Activated CD8-positive, alpha-beta T cell treated with anti-CD3 and anti-CD28 coated beads, Interleukin-2, amount 10 ng/mL, durations not matched to agents 7 days and 5 days (primary cell): ENCODE results near the gene CAPN11. TPM values are rescaled to one million over a fixed set of nuclear protein-coding genes. Genes with fewer than 3 reads are reported as not detected.

Experiments used
- ATAC-seq: fragments of 150-1000 bp; cut with Tn5 transposase; one replicate; pipeline ENCODE4 v1.10.0; 2021; ENCODE audit warnings: moderate library complexity
- CTCF ChIA-PET: fragments of 350-600 bp; sonication (Branson Sonifier 250); formaldehyde crosslinking; loops from one replicate; lab custom pipeline; 2021; ENCODE audit warnings: antibody characterized with exemption; lab: Charles Lee
- POLR2A ChIA-PET: fragments of 350-600 bp; sonication (Branson Sonifier 250); formaldehyde crosslinking; loops from one replicate; lab custom pipeline; 2021; ENCODE audit warnings: antibody characterized with exemption; lab: Charles Lee
- DNase-seq: peaks from one replicate; pipeline ENCODE4 v3.0.0-alpha.2; 2020
- H3K27ac Mint-ChIP-seq: one replicate; pipeline ENCODE4 v1.8.0; 2021; ENCODE audit warnings: mild to moderate bottlenecking, mixed read lengths
- H3K27me3 Mint-ChIP-seq: one replicate; pipeline ENCODE4 v1.8.0; 2021; ENCODE audit warnings: low read depth, mixed read lengths
- H3K36me3 Mint-ChIP-seq: one replicate; pipeline ENCODE4 v1.8.0; 2021; ENCODE audit warnings: low read depth, mixed read lengths
- H3K4me1 Mint-ChIP-seq: one replicate; pipeline ENCODE4 v1.8.0; 2021; ENCODE audit warnings: low read depth, mixed read lengths
- H3K4me3 Mint-ChIP-seq: one replicate; pipeline ENCODE4 v1.8.0; 2021; ENCODE audit warnings: mild to moderate bottlenecking, mixed read lengths
- H3K9me3 Mint-ChIP-seq: one replicate; pipeline ENCODE4 v1.8.0; 2022; ENCODE audit warnings: mixed read lengths; ENCODE audit not compliant: insufficient read depth
- total RNA-seq, 2 experiments: library from RNA; stranded (reverse); gene quantifications; one replicate each; pipeline ENCODE4 v1.2.3, GENCODE V29; 2021

CAPN11 gene
- total RNA-seq, 2 experiments from 2014 or later, result 0.58 to 0.70 TPM

- Mint-ChIP-seq H3K27ac (no peak overlapping the region), H3K4me1 (peaks cover 7% of the 10 kb centered on the region), H3K4me3 (no peak overlapping the region), H3K36me3 (no peaks in the 10 kb centered on the region), H3K9me3 (no peaks in the 10 kb centered on the region), H3K27me3 (no peaks in the 10 kb centered on the region)
- CTCF ChIA-PET, result interaction anchor here (1.4 kb wide), 2 partner anchors 24 to 25 kb away, joined by 3 to 6 read pairs; no protein-coding TSS in a partner anchor
- POLR2A ChIA-PET, result no interaction called here
- no peak for ATAC-seq
- no peak for DNase-seq
Measured at GRCh38 chr6:44147256-44147655, 11.4 kb upstream of the CAPN11 start.

- CTCF ChIA-PET, result interaction anchor here (1.4 kb wide), 2 partner anchors 24 to 25 kb away, joined by 3 to 6 read pairs; no protein-coding TSS in a partner anchor
- POLR2A ChIA-PET, result no interaction called here
Measured at GRCh38 chr6:44148306-44148705, 10.3 kb upstream of the CAPN11 start.

GRCh38 chr6:44149369-44150012 lies 9.1 kb upstream of the CAPN11 start:
- ChIA-PET POLR2A (no interaction called here), CTCF (interaction anchor here (1.1 to 2.6 kb wide), 3 partner anchors 11 to 53 kb away, joined by 3 to 13 read pairs (median 8); no protein-coding TSS in a partner anchor)
- ATAC-seq (no peak), DNase-seq (no peak)
- Mint-ChIP-seq H3K4me3 (no peak overlapping the region), H3K9me3 (no peaks in the 10 kb centered on the region), H3K4me1 (peaks cover 7% of the 10 kb centered on the region), H3K27me3 (no peaks in the 10 kb centered on the region), H3K36me3 (no peaks in the 10 kb centered on the region), H3K27ac (no peak overlapping the region)

More at GRCh38 chr6:44148306-44148705, 10.3 kb upstream of the CAPN11 start:
- ATAC-seq (no peak), DNase-seq (no peak)
- Mint-ChIP-seq H3K27me3 (no peaks in the 10 kb centered on the region), H3K36me3 (no peaks in the 10 kb centered on the region), H3K4me3 (no peak overlapping the region), H3K9me3 (no peaks in the 10 kb centered on the region), H3K4me1 (peaks cover 7% of the 10 kb centered on the region), H3K27ac (no peak overlapping the region)

GRCh38 chr6:44150317-44150917 lies 8.2 kb upstream of the CAPN11 start:
- Mint-ChIP-seq H3K4me1 (peaks cover 9% of the 10 kb centered on the region), H3K9me3 (no peaks in the 10 kb centered on the region), H3K36me3 (no peaks in the 10 kb centered on the region), H3K4me3 (no peak overlapping the region), H3K27ac (no peak overlapping the region), H3K27me3 (no peaks in the 10 kb centered on the region)
- POLR2A ChIA-PET, result no interaction called here
- DNase-seq (no peak), ATAC-seq (no peak)
- CTCF ChIA-PET, result interaction anchor here (0.8 to 2.6 kb wide), 7 partner anchors 12 to 54 kb away, joined by 3 to 13 read pairs (median 5); no protein-coding TSS in a partner anchor

- ATAC-seq (peak; percentile 96), DNase-seq (peak; percentile 85)
- POLR2A ChIA-PET, result interaction anchor here (0.8 kb wide), 1 partner anchor 105 kb away, joined by 3 read pairs; the partner anchor contains the start of gene SLC35B2
- no peak overlapping the region for H3K4me3 Mint-ChIP-seq
- H3K36me3 Mint-ChIP-seq, result no peaks in the 10 kb centered on the region
- H3K27ac Mint-ChIP-seq, result no peak overlapping the region
- peaks cover 9% of the 10 kb centered on the region for H3K4me1 Mint-ChIP-seq
- CTCF ChIA-PET, result interaction anchor here (0.7 to 2.6 kb wide), 11 partner anchors 9 to 83 kb away, joined by 3 to 13 read pairs (median 5); no protein-coding TSS in a partner anchor
- no peaks in the 10 kb centered on the region for H3K9me3 Mint-ChIP-seq
- no peaks in the 10 kb centered on the region for H3K27me3 Mint-ChIP-seq
Measured at GRCh38 chr6:44151348-44152108, 7.1 kb upstream of the CAPN11 start.

GRCh38 chr6:44152109-44152461 lies 6.5 kb upstream of the CAPN11 start:
- ATAC-seq, result no peak

GRCh38 chr6:44152533-44152932 lies 6.1 kb upstream of the CAPN11 start:
- POLR2A ChIA-PET, result no interaction called here
- no peak for DNase-seq
- no peaks in the 10 kb centered on the region for H3K27me3 Mint-ChIP-seq
- CTCF ChIA-PET, result interaction anchor here (2.9 kb wide), 1 partner anchor 55 kb away, joined by 36 read pairs; no protein-coding TSS in a partner anchor
- H3K4me1 Mint-ChIP-seq, result peaks cover 9% of the 10 kb centered on the region
- no peaks in the 10 kb centered on the region for H3K36me3 Mint-ChIP-seq
- no peak overlapping the region for H3K27ac Mint-ChIP-seq
- H3K9me3 Mint-ChIP-seq, result no peaks in the 10 kb centered on the region
- no peak overlapping the region for H3K4me3 Mint-ChIP-seq
- ATAC-seq, result no peak

More at GRCh38 chr6:44152109-44152461, 6.5 kb upstream of the CAPN11 start:
- ChIA-PET CTCF (interaction anchor here (1.3 to 2.9 kb wide), 6 partner anchors 21 to 83 kb away, joined by 3 to 36 read pairs (median 8); no protein-coding TSS in a partner anchor), POLR2A (no interaction called here)
- DNase-seq, result no peak
- no peaks in the 10 kb centered on the region for H3K9me3 Mint-ChIP-seq
- H3K27me3 Mint-ChIP-seq, result no peaks in the 10 kb centered on the region
- H3K4me1 Mint-ChIP-seq, result peaks cover 9% of the 10 kb centered on the region
- no peak overlapping the region for H3K4me3 Mint-ChIP-seq
- no peaks in the 10 kb centered on the region for H3K36me3 Mint-ChIP-seq
- no peak overlapping the region for H3K27ac Mint-ChIP-seq

GRCh38 chr6:44154067-44154466 lies 4.6 kb upstream of the CAPN11 start:
- Mint-ChIP-seq H3K36me3 (no peaks in the 10 kb centered on the region), H3K4me1 (peaks cover 9% of the 10 kb centered on the region), H3K27ac (no peak overlapping the region), H3K9me3 (no peaks in the 10 kb centered on the region), H3K27me3 (no peaks in the 10 kb centered on the region), H3K4me3 (no peak overlapping the region)
- ATAC-seq, result no peak
- DNase-seq, result no peak
- CTCF ChIA-PET, result interaction anchor here (2.9 kb wide), 1 partner anchor 57 kb away, joined by 36 read pairs; no protein-coding TSS in a partner anchor
- POLR2A ChIA-PET, result no interaction called here

- Mint-ChIP-seq H3K27ac (no peak overlapping the region), H3K27me3 (no peaks in the 10 kb centered on the region), H3K4me1 (peaks cover 9% of the 10 kb centered on the region), H3K4me3 (no peak overlapping the region), H3K9me3 (no peaks in the 10 kb centered on the region), H3K36me3 (no peaks in the 10 kb centered on the region)
- ChIA-PET CTCF (interaction anchor here (0.7 kb wide), 1 partner anchor 78 kb away, joined by 3 read pairs; no protein-coding TSS in a partner anchor), POLR2A (interaction anchor here (0.8 kb wide), 1 partner anchor 91 kb away, joined by 3 read pairs; no protein-coding TSS in a partner anchor)
- DNase-seq (no peak), ATAC-seq (no peak)
Measured at GRCh38 chr6:44156494-44157151, 2.0 kb upstream of the CAPN11 start.

- Mint-ChIP-seq H3K4me1 (peaks cover 4% of the 10 kb centered on the region), H3K27ac (no peak overlapping the region), H3K36me3 (no peaks in the 10 kb centered on the region), H3K9me3 (no peaks in the 10 kb centered on the region), H3K27me3 (no peaks in the 10 kb centered on the region), H3K4me3 (no peak overlapping the region)
- DNase-seq (no peak), ATAC-seq (no peak)
- CTCF ChIA-PET, result no interaction called here
- POLR2A ChIA-PET, result interaction anchor here (0.8 kb wide), 1 partner anchor 91 kb away, joined by 3 read pairs; no protein-coding TSS in a partner anchor
Measured at GRCh38 chr6:44157152-44157521, 1.5 kb upstream of the CAPN11 start.

GRCh38 chr6:44161997-44162338 lies 3.3 kb downstream of the CAPN11 start:
- Mint-ChIP-seq H3K4me3 (no peak overlapping the region), H3K4me1 (peaks cover 12% of the 10 kb centered on the region), H3K9me3 (no peaks in the 10 kb centered on the region), H3K27me3 (peaks cover 14% of the 10 kb centered on the region), H3K36me3 (no peaks in the 10 kb centered on the region), H3K27ac (no peak overlapping the region)
- POLR2A ChIA-PET, result interaction anchor here (0.5 kb wide), 1 partner anchor 16 kb away, joined by 3 read pairs; no protein-coding TSS in a partner anchor
- ATAC-seq (peak; percentile 15), DNase-seq (no peak)
- CTCF ChIA-PET, result interaction anchor here (1.1 to 1.9 kb wide), 4 partner anchors 11 to 393 kb away, joined by 3 to 12 read pairs (median 4); no protein-coding TSS in a partner anchor
